BE2C (cell line): Measurements from ENCODE around the gene HLA-DPA1.

Source experiments
- DNase-seq: peaks from one replicate; pipeline ENCODE4 v3.0.0-alpha.2; 2020
- H3K27me3 ChIP-seq: fragments of 250-450 bp; sonication (Bioruptor Pico); 2 replicates; pipeline ENCODE4 v1.5.1; 2020; ENCODE audit warnings: mild to moderate bottlenecking
- H3K36me3 ChIP-seq: fragments of 250-450 bp; sonication (Bioruptor Pico); 2 replicates; pipeline ENCODE4 v1.5.1; 2020; ENCODE audit warnings: mild to moderate bottlenecking
- H3K4me1 ChIP-seq: fragments of 250-450 bp; sonication (Bioruptor Pico); 2 replicates; pipeline ENCODE4 v1.5.1; 2020
- H3K4me3 ChIP-seq: 2 replicates; pipeline ENCODE4 v1.5.1; 2011; ENCODE audit warnings: low read depth, low read length
- H3K9me3 ChIP-seq: fragments of 250-450 bp; sonication (Bioruptor Pico); 2 replicates; pipeline ENCODE4 v1.5.1; 2020
- CTCF ChIP-seq: IDR thresholded peaks from 2 replicates; pipeline ENCODE4 v1.5.1; 2012; ENCODE audit warnings: mild to moderate bottlenecking, low read depth, low read length

Gene HLA-DPA1

GRCh38 chr6:33018904-33019303 is 54.5 kb downstream of the HLA-DPA1 start:
- Histone ChIP-seq H3K4me1 (no peaks in the 10 kb centered on the region), H3K4me3 (no peak overlapping the region), H3K36me3 (no peaks in the 10 kb centered on the region), H3K27me3 (peaks cover 71% of the 10 kb centered on the region), H3K9me3 (no peaks in the 10 kb centered on the region)
- TF ChIP-seq CTCF: no peak
- DNase-seq: no peak

GRCh38 chr6:33018418-33018817 is 55.0 kb downstream of the HLA-DPA1 start:
- Histone ChIP-seq H3K4me1 (no peaks in the 10 kb centered on the region), H3K9me3 (no peaks in the 10 kb centered on the region), H3K4me3 (no peak overlapping the region), H3K27me3 (peaks cover 76% of the 10 kb centered on the region), H3K36me3 (no peaks in the 10 kb centered on the region)
- no peak for TF ChIP-seq CTCF
- no peak for DNase-seq

- H3K4me1 ChIP-seq: no peaks in the 10 kb centered on the region
- H3K9me3 ChIP-seq: no peaks in the 10 kb centered on the region
- H3K36me3 ChIP-seq: no peaks in the 10 kb centered on the region
- peaks cover 82% of the 10 kb centered on the region for H3K27me3 ChIP-seq
- TF ChIP-seq CTCF: no peak
- DNase-seq: no peak
- no peak overlapping the region for H3K4me3 ChIP-seq
Measured at GRCh38 chr6:33017694-33018353, 55.6 kb downstream of the HLA-DPA1 start.

- Histone ChIP-seq H3K36me3 (no peaks in the 10 kb centered on the region), H3K27me3 (peaks cover 86% of the 10 kb centered on the region)
- TF ChIP-seq CTCF: no peak
Measured at GRCh38 chr6:33017018-33017417, 56.4 kb downstream of the HLA-DPA1 start.

GRCh38 chr6:33015798-33016197 is 57.7 kb downstream of the HLA-DPA1 start:
- Histone ChIP-seq H3K4me1 (no peaks in the 10 kb centered on the region), H3K27me3 (peaks cover 84% of the 10 kb centered on the region), H3K36me3 (no peaks in the 10 kb centered on the region), H3K9me3 (no peaks in the 10 kb centered on the region), H3K4me3 (no peak overlapping the region)
- no peak for TF ChIP-seq CTCF
- DNase-seq: no peak

More at GRCh38 chr6:33017018-33017417, 56.4 kb downstream of the HLA-DPA1 start:
- DNase-seq: no peak
- Histone ChIP-seq H3K9me3 (no peaks in the 10 kb centered on the region), H3K4me1 (no peaks in the 10 kb centered on the region), H3K4me3 (no peak overlapping the region)

- H3K36me3 ChIP-seq: no peaks in the 10 kb centered on the region
- H3K4me3 ChIP-seq: no peak overlapping the region
- peak; percentile 62 for TF ChIP-seq CTCF
- peaks cover 80% of the 10 kb centered on the region for H3K27me3 ChIP-seq
- DNase-seq: peak; percentile 52
- H3K4me1 ChIP-seq: no peaks in the 10 kb centered on the region
- H3K9me3 ChIP-seq: no peaks in the 10 kb centered on the region
Measured at GRCh38 chr6:33014841-33015634, 58.4 kb downstream of the HLA-DPA1 start.
